Posterior vena cava (tissue), 2 donors: ENCODE measurements around the gene KIRREL1. TPM values are rescaled to one million over a fixed set of nuclear protein-coding genes. Genes with fewer than 3 reads are reported as not detected.

ENCODE experiments used
- DNase-seq: peaks from one replicate; pipeline ENCODE4 v3.0.0-alpha.2; 2020; ENCODE audit warnings: low spot score
- intact Hi-C, 2 donors: fragments of 100-400 bp; cut with DNase I; formaldehyde crosslinking; loops; one replicate each; pipeline versions ENCODE4 v1.14.1 to v1.14.2; 2022 to 2023
- total RNA-seq, 2 donors: library from RNA; stranded (reverse); fragmentation: NEBNext Ultra II Directional; extraction: Animal tissue kit (Norgen Biotek cat#: 25700); gene quantifications; one replicate each; pipeline ENCODE4 v1.2.1, GENCODE V29; 2021
- donor health status: DM: yes; HTN: yes; CAD: no.
- donor health status: DM: yes; HTN: yes; CAD: no.

Gene KIRREL1
- total RNA-seq, 2 donors from 2014 or later: 57.9 to 68.9 TPM

GRCh38 chr1:157968946-157969345 is 24.5 kb upstream of the KIRREL1 start:
- DNase-seq: no peak
- intact Hi-C loops: loop anchor here (5.0 to 10.0 kb wide), 2 partner anchors 153 to 1116 kb away; no protein-coding TSS in a partner anchor

- DNase-seq: no peak
- intact Hi-C loops: loop anchor here (5.0 to 10.0 kb wide), 2 partner anchors 152 to 1115 kb away; no protein-coding TSS in a partner anchor
Measured at GRCh38 chr1:157969697-157970485, 23.6 kb upstream of the KIRREL1 start.

GRCh38 chr1:157971769-157972168 is 21.7 kb upstream of the KIRREL1 start:
- intact Hi-C loops: no loop called here
- no peak for DNase-seq

DNA sequence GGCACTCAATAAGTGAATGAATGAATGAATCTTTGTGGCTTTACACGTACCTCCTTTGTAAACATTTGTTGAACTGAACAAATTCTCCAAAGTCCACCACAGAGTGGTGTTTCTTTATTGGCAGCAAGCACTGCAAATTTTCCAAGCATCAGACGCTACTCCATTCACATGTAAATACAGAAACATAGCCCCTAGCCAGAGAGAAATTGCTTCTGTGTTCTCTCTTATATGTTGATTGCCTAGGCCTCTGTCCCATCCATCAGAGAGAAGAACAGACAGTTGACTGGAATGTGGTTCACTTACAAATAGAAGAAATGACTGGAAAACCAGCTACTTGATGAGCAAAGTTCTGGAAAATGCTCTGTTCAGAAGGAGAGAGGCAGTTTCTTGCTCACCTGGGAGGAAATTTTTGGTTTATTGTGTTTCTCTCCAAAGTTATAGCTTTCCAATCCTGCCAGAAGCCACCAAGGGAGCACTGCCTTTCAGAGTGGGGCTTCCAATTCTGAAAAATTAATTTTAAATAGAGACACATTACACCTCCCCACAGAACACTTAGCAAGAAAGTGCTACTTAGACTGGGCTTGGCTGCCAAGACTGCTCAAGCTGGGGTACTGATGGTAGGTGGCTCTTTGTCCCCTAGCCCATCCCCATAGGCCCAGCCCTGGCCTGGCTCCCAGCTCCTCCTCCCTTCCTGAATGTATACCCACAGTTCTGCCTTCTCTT is 18.1 kb upstream of the KIRREL1 start:
- DNase-seq: no peak
- intact Hi-C loops: no loop called here

- intact Hi-C loops: no loop called here
- no peak for DNase-seq
Measured at GRCh38 chr1:157976888-157977287, 16.6 kb upstream of the KIRREL1 start.

- DNase-seq: no peak
- intact Hi-C loops: no loop called here
Measured at GRCh38 chr1:157978586-157979403, 14.7 kb upstream of the KIRREL1 start.

GRCh38 chr1:157982136-157982535 is 11.3 kb upstream of the KIRREL1 start:
- intact Hi-C loops: no loop called here
- no peak for DNase-seq

DNA sequence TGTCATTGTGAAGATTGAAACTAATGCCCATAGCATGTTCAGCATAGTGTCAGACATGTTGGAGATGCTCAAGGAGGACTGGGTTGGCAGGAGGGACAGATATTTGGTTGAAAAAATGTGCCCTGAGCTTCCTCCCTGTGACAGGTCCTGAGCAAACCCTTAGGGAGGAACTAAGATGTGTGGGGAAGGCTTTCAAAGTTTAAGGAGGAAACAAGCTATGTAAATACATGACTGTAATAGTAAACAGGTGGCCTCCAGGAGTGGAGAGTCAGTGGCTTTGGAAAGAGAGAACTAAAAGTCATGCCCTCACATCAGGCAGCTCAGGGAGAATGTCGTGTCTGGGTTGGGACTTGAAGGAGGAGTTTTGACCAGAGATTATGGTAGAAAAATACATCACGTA is 9.7 kb upstream of the KIRREL1 start:
- no peak for DNase-seq
- intact Hi-C loops: no loop called here

GRCh38 chr1:157984469-157984868 is 9.0 kb upstream of the KIRREL1 start:
- intact Hi-C loops: no loop called here
- DNase-seq: no peak

DNA sequence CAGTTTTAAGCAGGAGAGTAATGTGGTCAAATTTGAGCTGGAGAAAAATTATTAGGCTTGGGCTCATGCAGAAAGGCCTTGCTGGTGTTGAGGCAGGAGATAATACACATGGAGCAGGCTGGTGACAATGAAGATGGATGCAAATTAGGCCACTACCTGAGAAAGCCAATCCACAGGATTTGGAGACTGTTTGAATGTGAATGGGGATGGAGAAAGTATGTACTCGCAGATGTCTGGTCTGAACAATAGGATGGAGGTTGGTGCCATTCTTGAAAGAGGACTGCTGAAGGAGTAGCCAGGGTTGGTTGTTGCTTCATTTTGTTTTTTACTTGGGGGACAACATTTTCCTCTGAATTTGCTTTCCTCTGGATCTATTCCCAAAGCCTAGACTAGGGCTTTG is 8.0 kb upstream of the KIRREL1 start:
- no peak for DNase-seq
- intact Hi-C loops: no loop called here

DNA sequence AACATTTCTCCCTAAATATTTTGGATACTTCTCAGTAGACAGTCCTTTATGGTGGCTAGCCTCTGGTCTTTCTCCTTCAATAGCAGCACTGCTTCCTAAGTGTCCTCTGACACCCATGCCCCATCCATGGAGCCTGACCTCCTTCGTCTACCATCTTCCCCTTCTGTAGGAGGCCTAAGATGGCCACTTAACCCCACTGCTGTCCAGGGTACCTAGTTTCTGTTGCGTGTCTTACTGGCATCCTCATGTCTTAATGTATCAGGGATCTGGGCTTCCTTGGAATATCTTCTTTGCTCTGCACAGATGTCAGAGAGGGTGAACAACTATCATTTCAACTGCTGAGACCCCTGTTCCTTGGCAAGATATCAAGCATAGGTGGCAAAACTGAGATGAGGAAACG is 5.4 kb upstream of the KIRREL1 start:
- intact Hi-C loops: no loop called here
- DNase-seq: no peak

DNA sequence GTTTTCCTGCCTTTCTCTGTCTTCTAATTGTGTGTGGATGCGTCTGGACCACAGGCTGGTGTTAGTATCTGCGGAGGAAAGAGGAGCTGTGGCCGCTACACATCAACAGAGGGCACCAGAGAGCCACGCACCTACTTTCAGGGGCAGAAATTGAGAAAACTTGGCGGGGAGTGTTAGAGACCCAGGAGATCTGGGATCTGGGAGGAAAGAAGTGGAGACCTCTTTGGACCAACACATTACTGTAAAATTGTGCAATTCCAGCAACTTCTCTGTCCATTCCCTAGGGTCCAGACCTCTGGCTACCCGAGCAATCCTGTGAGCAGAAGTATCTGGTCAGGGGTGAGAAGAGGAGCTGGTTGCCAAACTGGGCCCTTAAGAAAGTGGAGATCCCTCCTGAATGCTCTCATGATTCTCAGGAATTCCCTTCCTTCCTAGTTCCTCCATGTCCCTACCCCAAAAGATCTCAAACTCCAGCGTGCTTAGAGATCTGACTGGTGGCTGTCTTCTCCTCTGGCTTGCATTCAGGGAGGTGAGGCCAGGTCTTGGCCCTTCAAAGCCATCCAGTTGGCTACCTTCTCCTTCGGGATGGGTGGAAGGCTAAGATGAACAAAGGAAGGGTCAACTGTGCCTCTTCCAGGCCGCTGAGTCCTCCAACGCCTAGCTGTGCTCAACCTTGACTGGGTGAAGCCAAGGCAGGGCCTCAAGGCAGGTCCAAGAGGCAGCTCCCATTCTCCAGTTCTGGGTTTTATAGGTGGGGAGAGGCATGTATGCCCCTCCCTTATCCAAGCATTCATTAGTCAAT is 1.2 kb upstream of the KIRREL1 start:
- DNase-seq: peak; percentile 88

DNA sequence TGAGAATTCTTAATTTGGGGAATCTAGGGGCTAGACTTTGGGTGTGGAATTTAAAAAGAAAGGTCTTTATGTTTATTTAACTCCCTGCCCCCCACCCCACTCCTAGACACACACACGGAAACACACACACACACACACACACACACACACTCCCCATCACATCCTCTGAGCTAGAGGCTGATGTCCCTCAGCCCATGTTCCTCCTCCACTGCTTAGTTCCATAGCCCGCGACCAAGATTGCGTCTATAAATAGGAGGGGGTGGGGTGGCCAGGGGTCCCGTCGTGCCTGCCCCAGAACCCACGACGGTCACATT is 655 bp upstream of the KIRREL1 start:
- intact Hi-C loops: loop anchor here (2.0 to 5.0 kb wide), 3 partner anchors 45 to 95 kb away; no protein-coding TSS in a partner anchor

More for the DNA sequence above, 1.2 kb upstream of the KIRREL1 start:
- intact Hi-C loops: loop anchor here (2.0 to 5.0 kb wide), 3 partner anchors 45 to 95 kb away; no protein-coding TSS in a partner anchor

DNA sequence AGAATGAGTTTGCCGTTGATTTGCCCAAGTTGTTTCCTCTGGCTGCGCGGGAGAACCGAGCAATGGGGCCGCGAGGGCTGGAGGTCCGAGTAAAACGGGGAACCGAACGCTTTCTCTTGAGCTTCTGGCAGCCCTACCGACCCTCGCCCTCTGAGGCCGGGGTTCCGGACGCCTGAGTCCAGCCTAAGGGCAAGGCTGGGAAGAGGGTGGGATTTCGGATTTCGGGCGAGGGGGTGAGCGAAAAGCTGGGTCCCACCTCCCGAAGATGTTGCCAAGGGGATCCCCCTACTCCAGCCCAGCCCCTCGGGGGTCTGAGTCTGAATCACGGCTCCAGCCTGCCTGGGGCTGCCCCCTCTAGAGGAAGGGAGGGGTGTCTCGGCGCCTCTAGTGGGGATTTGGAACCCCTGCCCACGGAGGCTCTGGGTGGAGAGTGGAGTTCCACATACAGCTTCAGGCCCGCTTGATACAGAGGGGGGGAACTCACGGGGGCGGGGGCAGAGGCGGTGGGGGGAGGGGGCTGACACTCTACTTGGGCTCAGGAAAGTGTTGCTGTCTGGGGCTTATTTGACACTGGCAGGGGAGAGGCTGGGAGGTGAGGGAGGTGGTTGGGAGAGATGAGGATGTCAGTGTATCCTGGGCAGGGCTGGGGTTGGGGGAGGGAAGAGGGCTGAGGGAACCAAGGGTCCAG is 617 bp downstream of the KIRREL1 start:
- DNase-seq: no peak
- intact Hi-C loops: loop anchor here (2.0 to 5.0 kb wide), 3 partner anchors 43 to 93 kb away; no protein-coding TSS in a partner anchor

More for the DNA sequence above, 655 bp upstream of the KIRREL1 start:
- DNase-seq: no peak

GRCh38 chr1:157994704-157995582 is 1.5 kb downstream of the KIRREL1 start:
- intact Hi-C loops: loop anchor here (5.0 kb wide), 2 partner anchors 42 to 92 kb away; no protein-coding TSS in a partner anchor
- no peak for DNase-seq

DNA sequence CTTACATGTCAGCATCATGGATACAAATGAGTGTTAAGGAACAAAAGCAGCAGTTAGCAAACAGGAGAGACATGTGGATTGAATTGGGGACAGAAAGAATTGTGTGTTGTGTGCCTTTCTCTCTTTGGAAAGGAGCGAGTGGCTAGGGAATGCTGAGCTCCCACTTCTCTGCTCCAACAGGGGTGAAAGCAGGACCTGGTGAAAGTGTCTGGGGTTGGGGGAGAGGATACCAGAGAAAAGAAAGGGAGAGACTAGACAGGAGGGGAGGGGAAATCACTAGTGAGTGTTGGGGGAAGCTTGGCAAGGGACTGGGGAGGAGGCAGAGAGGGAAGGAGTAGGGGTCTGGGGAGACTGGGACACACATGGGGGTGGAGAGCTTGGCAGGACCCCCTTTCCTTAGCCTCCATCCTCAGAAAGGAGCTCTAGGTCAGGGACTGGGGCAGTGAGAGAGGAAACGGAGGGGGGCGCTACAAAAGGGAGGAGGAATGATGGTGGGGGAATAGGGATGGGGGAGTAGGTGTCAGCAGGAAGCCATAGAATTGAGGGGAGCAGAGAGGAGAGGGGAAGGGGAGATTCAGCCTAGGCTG is 2.2 kb downstream of the KIRREL1 start:
- intact Hi-C loops: loop anchor here in 1 of 2 donors (5.0 kb wide), 1 partner anchor 42 kb away; no protein-coding TSS in a partner anchor
- DNase-seq: no peak

DNA sequence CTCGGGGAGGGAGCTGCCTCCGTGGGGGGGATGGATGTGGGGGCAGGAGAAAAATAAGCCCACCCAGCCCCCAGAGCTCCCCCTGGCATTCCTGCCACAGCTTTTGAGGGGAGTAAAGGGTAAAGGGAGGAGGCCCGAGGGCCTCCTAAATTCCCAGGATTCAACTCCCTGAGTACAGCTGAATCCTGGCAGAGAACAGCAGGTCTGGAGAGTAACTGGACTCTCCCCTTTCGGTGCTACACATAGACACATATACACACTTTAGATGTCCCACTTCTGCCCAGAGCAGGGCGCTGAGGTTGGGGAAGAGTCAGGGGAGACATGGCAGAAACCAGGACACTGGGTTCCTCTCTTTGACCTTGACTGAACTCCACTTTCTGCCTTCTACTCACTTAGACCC is 3.0 kb downstream of the KIRREL1 start:
- intact Hi-C loops: loop anchor here in 1 of 2 donors (5.0 kb wide), 1 partner anchor 41 kb away; no protein-coding TSS in a partner anchor
- no peak for DNase-seq
